ENCODE data around the gene LRRC8A. TPM values are rescaled to one million over a fixed set of nuclear protein-coding genes. Genes with fewer than 3 reads are reported as not detected.

LRRC8A gene
- polyA plus RNA-seq, 1 of the 3 experiments (the other 2 are of a cell fraction): 30.4 TPM

- peaks cover 4 to 26% of the 10 kb centered on the region in 2 experiments for H3K36me3 ChIP-seq (replicated peaks in 1 of 2; ENCODE audit: control insufficient read depth in 1 of 2, insufficient read depth in 2 of 2, low read length in 1 of 2)
- H4K20me1 ChIP-seq (ENCODE audit: insufficient read depth): no peaks in the 10 kb centered on the region
- no peaks in the 10 kb centered on the region for H3K27me3 ChIP-seq (ENCODE audit: insufficient read depth)
- CTCF ChIA-PET: interaction anchor here (1.8 kb wide), 1 partner anchor 9 kb away, joined by 9 read pairs; no protein-coding TSS in a partner anchor
- H2AFZ ChIP-seq (ENCODE audit: low read depth): no peak overlapping the region
- H3K9me2 ChIP-seq: no peaks in the 10 kb centered on the region
- no peaks in the 10 kb centered on the region for H3K9me3 ChIP-seq
- no peaks in the 10 kb centered on the region; a peak in 2 of 4 replicates for H3K4me1 ChIP-seq (ENCODE audit: control insufficient read depth in 1 of 2, insufficient read depth in 2 of 2, low read depth in 1 of 2, low read length in 1 of 2)
- no peak overlapping the region for H3K4me3 ChIP-seq (ENCODE audit: low read depth in 2 of 2, low read length in 1 of 2)
- H3K79me2 ChIP-seq (ENCODE audit: insufficient read depth): peaks cover 16% of the 10 kb centered on the region
- TF ChIP-seq TEAD4 (IDR thresholded peaks at IDR 0.05; ENCODE audit: borderline replicate concordance, insufficient read depth): no peak
- TF ChIP-seq POLR2AphosphoS5 (IDR thresholded peaks at IDR 0.05; ENCODE audit: low read depth, low read length): no peak
- TF ChIP-seq JUND (IDR thresholded peaks at IDR 0.05): no peak
- no peak for TF ChIP-seq SIN3A (IDR thresholded peaks at IDR 0.05; ENCODE audit: borderline replicate concordance, low read depth, low read length)
- TF ChIP-seq RXRA (IDR thresholded peaks at IDR 0.05; ENCODE audit: borderline replicate concordance, low read depth): no peak
- TF ChIP-seq NFIC (IDR thresholded peaks at IDR 0.05; ENCODE audit: borderline replicate concordance): no peak
- H3K9ac ChIP-seq: no peak overlapping the region
- H3K27ac ChIP-seq (ENCODE audit: low read depth in 2 of 2, low read length in 1 of 2): no peak overlapping the region
- H3K4me2 ChIP-seq: no peak overlapping the region
- no peak for DNase-seq
- no peaks in the 10 kb centered on the region for H3F3A ChIP-seq (replicated peaks; ENCODE audit: insufficient read depth)
- 94% methylated on average over 2 of the region's 2 CpGs for WGBS (ENCODE audit: low lambda C conversion rate)
- POLR2A ChIA-PET: no interaction called here
Measured at GRCh38 chr9:128918921-128919320, 37.0 kb downstream of the LRRC8A start.

GRCh38 chr9:128919402-128920089 is 37.6 kb downstream of the LRRC8A start:
- Histone ChIP-seq H3K4me2 (no peak overlapping the region), H3K4me3 (ENCODE audit: low read depth in 2 of 2, low read length in 1 of 2) (no peak overlapping the region), H3K9me3 (no peaks in the 10 kb centered on the region), H3K9me2 (no peaks in the 10 kb centered on the region), H3K36me3 (replicated peaks in 1 of 2; ENCODE audit: control insufficient read depth in 1 of 2, insufficient read depth in 2 of 2, low read length in 1 of 2) (peaks cover 4 to 26% of the 10 kb centered on the region in 2 experiments), H2AFZ (ENCODE audit: low read depth) (no peak overlapping the region), H3K4me1 (ENCODE audit: control insufficient read depth in 1 of 2, insufficient read depth in 2 of 2, low read depth in 1 of 2, low read length in 1 of 2) (no peaks in the 10 kb centered on the region; a peak in 2 of 4 replicates), H3F3A (replicated peaks; ENCODE audit: insufficient read depth) (no peaks in the 10 kb centered on the region), H3K27me3 (ENCODE audit: insufficient read depth) (no peaks in the 10 kb centered on the region), H4K20me1 (ENCODE audit: insufficient read depth) (no peaks in the 10 kb centered on the region), H3K27ac (ENCODE audit: low read depth in 2 of 2, low read length in 1 of 2) (no peak overlapping the region), H3K9ac (no peak overlapping the region), H3K79me2 (ENCODE audit: insufficient read depth) (peaks cover 9% of the 10 kb centered on the region; the same call in 1 of the 2 replicates)
- WGBS (ENCODE audit: low lambda C conversion rate): 93% methylated on average over 11 of the region's 14 CpGs
- POLR2A ChIA-PET: no interaction called here
- no peak for DNase-seq
- CTCF ChIA-PET: interaction anchor here (1.8 kb wide), 1 partner anchor 8 kb away, joined by 9 read pairs; no protein-coding TSS in a partner anchor
- no peak for TF ChIP-seq ELF1 (IDR thresholded peaks at IDR 0.05)
- no peak for TF ChIP-seq RFX5 (IDR thresholded peaks at IDR 0.05; ENCODE audit: low read length)
- no peak for TF ChIP-seq RXRA (IDR thresholded peaks at IDR 0.05; ENCODE audit: borderline replicate concordance, low read depth)
- no peak for TF ChIP-seq TCF12 (IDR thresholded peaks at IDR 0.05)
- TF ChIP-seq MXI1 (IDR thresholded peaks at IDR 0.05; ENCODE audit: low read depth, low read length): no peak
- no peak for TF ChIP-seq FOXM1 (IDR thresholded peaks at IDR 0.05; ENCODE audit: low read depth)
- TF ChIP-seq SMC3 (IDR thresholded peaks at IDR 0.05; ENCODE audit: low read depth, low read length): no peak
